Colonic mucosa (tissue), 4 donors: ENCODE results near the gene ELL. TPM values are rescaled to one million over a fixed set of nuclear protein-coding genes. Genes with fewer than 3 reads are reported as not detected.

Experiments
- DNase-seq: peaks from one replicate; pipeline ENCODE4 v3.0.0-alpha.2; 2020
- H3K27ac ChIP-seq: fragments of 200-600 bp; one replicate; pipeline ENCODE4 v1.8.0; 2021
- H3K27me3 ChIP-seq: fragments of 200-600 bp; one replicate; pipeline ENCODE4 v1.8.0; 2021
- H3K36me3 ChIP-seq: fragments of 200-600 bp; one replicate; pipeline ENCODE4 v1.8.0; 2021
- H3K4me1 ChIP-seq: fragments of 200-600 bp; one replicate; pipeline ENCODE4 v1.8.0; 2021; ENCODE audit warnings: mild to moderate bottlenecking
- H3K4me3 ChIP-seq: fragments of 200-600 bp; one replicate; pipeline ENCODE4 v1.8.0; 2021
- H3K9ac ChIP-seq, 2 donors: one replicate each; pipeline ENCODE4 v1.7.0; 2013; ENCODE audit warnings: control low read depth in 2 of 2, low read depth in 2 of 2, low read length in 2 of 2
- H3K9me3 ChIP-seq: fragments of 200-600 bp; one replicate; pipeline ENCODE4 v1.8.0; 2021
- CTCF ChIP-seq: fragments of 200-600 bp; IDR thresholded peaks from one replicate; pipeline ENCODE4 v1.8.0; 2022; ENCODE audit warnings: antibody characterized with exemption, mild to moderate bottlenecking
- intact Hi-C: fragments of 100-400 bp; cut with DNase I; formaldehyde crosslinking; loops from one replicate; pipeline ENCODE4 v1.14.1; 2022
- total RNA-seq, 2 donors: library from RNA; stranded (reverse); fragmentation: NEBNext Ultra II Directional in 1 of 2; extraction: Animal tissue kit (Norgen Biotek cat#: 25700) in 1 of 2; gene quantifications; one replicate each; pipeline ENCODE4 v1.2.1, GENCODE V29; 2021
- donor health status: healthy.
- donor health status: DM: no; HTN: no; CAD: no.
- donor health status: DM: no; HTN: no; CAD: no.

Gene ELL
- total RNA-seq, 2 donors from 2014 or later, result 16.3 to 18.6 TPM

- TF ChIP-seq CTCF, result no peak
- no peak for DNase-seq
- Histone ChIP-seq H3K27me3 (no peaks in the 10 kb centered on the region), H3K27ac (no peak overlapping the region), H3K4me1 (peaks cover 6% of the 10 kb centered on the region), H3K4me3 (no peak overlapping the region), H3K9me3 (no peaks in the 10 kb centered on the region), H3K9ac (no peak overlapping the region), H3K36me3 (peaks cover 9% of the 10 kb centered on the region)
- intact Hi-C loops, result loop anchor here (10.0 kb wide), 2 partner anchors 115 to 395 kb away; no protein-coding TSS in a partner anchor
Observed at GRCh38 chr19:18450021-18450930, 71.6 kb downstream of the ELL start.

- Histone ChIP-seq H3K9ac (no peak overlapping the region), H3K4me3 (no peak overlapping the region), H3K27ac (no peak overlapping the region), H3K9me3 (no peaks in the 10 kb centered on the region), H3K36me3 (peaks cover 9% of the 10 kb centered on the region), H3K4me1 (peaks cover 6% of the 10 kb centered on the region), H3K27me3 (no peaks in the 10 kb centered on the region)
- TF ChIP-seq CTCF, result no peak
- intact Hi-C loops, result no loop called here
- DNase-seq, result no peak
Observed at GRCh38 chr19:18449552-18449951, 72.3 kb downstream of the ELL start.

- no peak for DNase-seq
- H3K9ac ChIP-seq, result no peak overlapping the region
- TF ChIP-seq CTCF, result no peak
- no peak overlapping the region for H3K27ac ChIP-seq
- H3K9me3 ChIP-seq, result no peaks in the 10 kb centered on the region
- intact Hi-C loops, result no loop called here
- H3K27me3 ChIP-seq, result no peaks in the 10 kb centered on the region
- H3K4me3 ChIP-seq, result no peak overlapping the region
- H3K4me1 ChIP-seq, result peaks cover 6% of the 10 kb centered on the region
- peaks cover 9% of the 10 kb centered on the region for H3K36me3 ChIP-seq
Observed at GRCh38 chr19:18446811-18447359, 75.0 kb downstream of the ELL start.

GRCh38 chr19:18446145-18446810, 75.6 kb downstream of the ELL start:
- TF ChIP-seq CTCF, result no peak
- Histone ChIP-seq H3K36me3 (peaks cover 9% of the 10 kb centered on the region), H3K4me1 (peaks cover 6% of the 10 kb centered on the region), H3K27ac (no peak overlapping the region), H3K4me3 (no peak overlapping the region), H3K9ac (peak overlapping the region in 1 of 2 donors; percentile 1), H3K9me3 (no peaks in the 10 kb centered on the region), H3K27me3 (no peaks in the 10 kb centered on the region)
- intact Hi-C loops, result no loop called here
- DNase-seq, result no peak

- Histone ChIP-seq H3K9ac (no peak overlapping the region), H3K4me3 (no peak overlapping the region), H3K27ac (no peak overlapping the region), H3K9me3 (no peaks in the 10 kb centered on the region), H3K36me3 (peaks cover 6% of the 10 kb centered on the region), H3K27me3 (no peaks in the 10 kb centered on the region), H3K4me1 (peaks cover 6% of the 10 kb centered on the region)
- intact Hi-C loops, result no loop called here
- TF ChIP-seq CTCF, result no peak
- DNase-seq, result peak; percentile 64
Observed at GRCh38 chr19:18445262-18445948, 76.5 kb downstream of the ELL start.
